Osteocyte (in vitro differentiated cells): ENCODE data around the gene PRKN. TPM values are rescaled to one million over a fixed set of nuclear protein-coding genes. Genes with fewer than 3 reads are reported as not detected.

Source experiments
- DNase-seq: peaks from one replicate; pipeline ENCODE4 v3.0.0; 2021; ENCODE audit warnings: mixed read lengths; ENCODE audit not compliant: unreplicated experiment; ENCODE audit errors: extremely low spot score
- H3K27ac Mint-ChIP-seq: one replicate; pipeline ENCODE4 v1.8.0; 2021; ENCODE audit warnings: mild to moderate bottlenecking, mixed read lengths; ENCODE audit not compliant: unreplicated experiment
- H3K27me3 Mint-ChIP-seq: one replicate; pipeline ENCODE4 v1.8.0; 2021; ENCODE audit warnings: mixed read lengths; ENCODE audit not compliant: unreplicated experiment
- H3K36me3 Mint-ChIP-seq: one replicate; pipeline ENCODE4 v1.8.0; 2021; ENCODE audit warnings: mixed read lengths; ENCODE audit not compliant: unreplicated experiment
- H3K4me1 Mint-ChIP-seq: one replicate; pipeline ENCODE4 v1.8.0; 2021; ENCODE audit warnings: mixed read lengths; ENCODE audit not compliant: unreplicated experiment
- H3K4me3 Mint-ChIP-seq: one replicate; pipeline ENCODE4 v1.8.0; 2021; ENCODE audit warnings: mild to moderate bottlenecking, moderate library complexity, mixed read lengths; ENCODE audit not compliant: unreplicated experiment
- H3K9me3 Mint-ChIP-seq: one replicate; pipeline ENCODE4 v1.8.0; 2021; ENCODE audit warnings: mixed read lengths; ENCODE audit not compliant: unreplicated experiment
- total RNA-seq: library from RNA; stranded (reverse); gene quantifications from 2 replicates; pipeline ENCODE4 v1.2.1, GENCODE V29; 2021
- TF ChIP-seq, protein P1 (sequence below): fragments of 200-600 bp; sonication (generic); IDR thresholded peaks from 2 replicates; pipeline ENCODE4 v1.5.0; 2021; ENCODE audit warnings: antibody characterized with exemption, mild to moderate bottlenecking, moderate library complexity

PRKN gene
- total RNA-seq, 1 donor from 2014 or later: 13.4 TPM

GRCh38 chr6:162468326-162468725 is 259.2 kb downstream of the PRKN start:
- no peak overlapping the region for H3K27ac Mint-ChIP-seq
- peaks cover 3% of the 10 kb centered on the region for H3K36me3 Mint-ChIP-seq
- DNase-seq: no peak
- peaks cover 11% of the 10 kb centered on the region for H3K9me3 Mint-ChIP-seq
- H3K4me1 Mint-ChIP-seq: peaks cover 15% of the 10 kb centered on the region
- TF ChIP-seq, protein P1, sequence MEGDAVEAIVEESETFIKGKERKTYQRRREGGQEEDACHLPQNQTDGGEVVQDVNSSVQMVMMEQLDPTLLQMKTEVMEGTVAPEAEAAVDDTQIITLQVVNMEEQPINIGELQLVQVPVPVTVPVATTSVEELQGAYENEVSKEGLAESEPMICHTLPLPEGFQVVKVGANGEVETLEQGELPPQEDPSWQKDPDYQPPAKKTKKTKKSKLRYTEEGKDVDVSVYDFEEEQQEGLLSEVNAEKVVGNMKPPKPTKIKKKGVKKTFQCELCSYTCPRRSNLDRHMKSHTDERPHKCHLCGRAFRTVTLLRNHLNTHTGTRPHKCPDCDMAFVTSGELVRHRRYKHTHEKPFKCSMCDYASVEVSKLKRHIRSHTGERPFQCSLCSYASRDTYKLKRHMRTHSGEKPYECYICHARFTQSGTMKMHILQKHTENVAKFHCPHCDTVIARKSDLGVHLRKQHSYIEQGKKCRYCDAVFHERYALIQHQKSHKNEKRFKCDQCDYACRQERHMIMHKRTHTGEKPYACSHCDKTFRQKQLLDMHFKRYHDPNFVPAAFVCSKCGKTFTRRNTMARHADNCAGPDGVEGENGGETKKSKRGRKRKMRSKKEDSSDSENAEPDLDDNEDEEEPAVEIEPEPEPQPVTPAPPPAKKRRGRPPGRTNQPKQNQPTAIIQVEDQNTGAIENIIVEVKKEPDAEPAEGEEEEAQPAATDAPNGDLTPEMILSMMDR: no peak
- no peaks in the 10 kb centered on the region for H3K27me3 Mint-ChIP-seq
- H3K4me3 Mint-ChIP-seq: no peak overlapping the region

GRCh38 chr6:162467679-162468078 is 259.9 kb downstream of the PRKN start:
- no peak for DNase-seq
- Mint-ChIP-seq H3K27ac (no peak overlapping the region), H3K4me1 (peaks cover 16% of the 10 kb centered on the region), H3K4me3 (no peak overlapping the region), H3K27me3 (no peaks in the 10 kb centered on the region), H3K9me3 (peaks cover 11% of the 10 kb centered on the region), H3K36me3 (peaks cover 3% of the 10 kb centered on the region)
- TF ChIP-seq, protein P1: no peak

DNA sequence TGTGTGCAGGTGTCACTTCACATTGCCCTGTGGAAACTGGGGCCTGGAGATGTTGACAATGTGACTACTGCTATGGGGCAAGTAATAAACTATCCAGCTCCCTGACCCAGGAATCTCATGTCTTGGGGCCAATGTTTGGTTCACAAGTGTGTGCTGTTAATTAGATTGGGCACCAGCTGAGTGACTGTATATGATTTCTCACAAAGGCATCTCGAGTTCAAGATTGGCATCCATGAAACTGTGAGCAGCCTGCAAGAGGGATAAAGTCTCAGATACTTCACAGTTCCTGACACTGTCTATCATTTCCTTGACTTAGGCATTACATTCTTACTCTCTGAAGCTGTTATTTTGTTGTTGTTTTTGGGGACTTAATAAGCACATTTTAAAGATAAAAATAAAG is 264.0 kb downstream of the PRKN start:
- H3K36me3 Mint-ChIP-seq: peaks cover 3% of the 10 kb centered on the region
- H3K4me3 Mint-ChIP-seq: no peak overlapping the region
- TF ChIP-seq, protein P1: no peak
- H3K4me1 Mint-ChIP-seq: peaks cover 16% of the 10 kb centered on the region
- H3K27me3 Mint-ChIP-seq: no peaks in the 10 kb centered on the region
- H3K27ac Mint-ChIP-seq: peak overlapping the region; percentile 50
- peaks cover 11% of the 10 kb centered on the region for H3K9me3 Mint-ChIP-seq
- no peak for DNase-seq

DNA sequence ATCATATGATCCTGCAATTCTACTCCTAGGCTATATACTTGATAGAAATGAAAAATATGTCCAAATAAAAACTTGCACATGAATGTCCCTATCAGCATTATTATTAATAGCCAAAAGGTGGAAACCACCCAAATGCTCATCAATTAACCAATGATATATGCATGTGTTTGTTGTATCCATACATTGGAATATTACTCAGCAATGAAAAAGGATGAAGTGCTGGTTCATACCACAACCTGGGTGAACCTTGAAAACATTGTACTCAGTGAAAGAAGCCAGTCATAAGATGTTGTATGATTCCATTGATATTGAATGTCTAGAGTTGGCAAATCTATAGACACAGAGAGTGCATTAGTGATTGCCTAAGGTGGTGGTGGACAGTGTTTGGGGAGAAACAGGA is 267.6 kb downstream of the PRKN start:
- no peak for DNase-seq
- peaks cover 11% of the 10 kb centered on the region for H3K4me1 Mint-ChIP-seq
- H3K4me3 Mint-ChIP-seq: no peak overlapping the region
- no peaks in the 10 kb centered on the region for H3K27me3 Mint-ChIP-seq
- TF ChIP-seq, protein P1: no peak
- peaks cover 5% of the 10 kb centered on the region for H3K9me3 Mint-ChIP-seq
- H3K27ac Mint-ChIP-seq: no peak overlapping the region
- peaks cover 6% of the 10 kb centered on the region for H3K36me3 Mint-ChIP-seq

GRCh38 chr6:162450358-162450757 is 277.2 kb downstream of the PRKN start:
- no peaks in the 10 kb centered on the region for H3K4me1 Mint-ChIP-seq
- H3K27ac Mint-ChIP-seq: no peak overlapping the region
- H3K4me3 Mint-ChIP-seq: no peak overlapping the region
- TF ChIP-seq, protein P1: no peak
- peaks cover 4% of the 10 kb centered on the region for H3K36me3 Mint-ChIP-seq
- DNase-seq: no peak
- H3K9me3 Mint-ChIP-seq: peaks cover 6% of the 10 kb centered on the region
- peaks cover 7% of the 10 kb centered on the region for H3K27me3 Mint-ChIP-seq
